NT2/D1 (cell line): ENCODE measurements around the gene FGG.
A peak's percentile ranks its signal among the peaks of the same experiment; 100 is the strongest.

Experiments used
- DNase-seq: peaks from one replicate; pipeline ENCODE4 v3.0.0-alpha.2; 2011; ENCODE audit warnings: low read depth, low spot score
- H3K27me3 ChIP-seq: 2 replicates; pipeline ENCODE4 v1.6.0; 2011; ENCODE audit warnings: mild to moderate bottlenecking; ENCODE audit not compliant: insufficient read length, insufficient read depth
- H3K36me3 ChIP-seq: 2 replicates; pipeline ENCODE4 v1.6.1; 2011; ENCODE audit warnings: mild to moderate bottlenecking, low read length, mixed read lengths; ENCODE audit not compliant: insufficient read depth, insufficient read length
- H3K4me1 ChIP-seq: 2 replicates; pipeline ENCODE4 v1.5.1; 2011; ENCODE audit not compliant: insufficient read depth, insufficient read length
- H3K4me3 ChIP-seq: 2 replicates; pipeline ENCODE4 v1.5.1; 2011; ENCODE audit warnings: low read depth; ENCODE audit not compliant: insufficient read length
- H3K9ac ChIP-seq: 2 replicates; pipeline ENCODE4 v1.6.0; 2011; ENCODE audit warnings: low read depth; ENCODE audit not compliant: insufficient read length
- H3K9me3 ChIP-seq: 2 replicates; pipeline ENCODE4 v1.5.1; 2011; ENCODE audit warnings: mild to moderate bottlenecking, low read length; ENCODE audit not compliant: insufficient read depth
- SUZ12 ChIP-seq: IDR thresholded peaks from 2 replicates; pipeline ENCODE4 v1.6.1; 2011; ENCODE audit not compliant: insufficient read length, insufficient read depth; ENCODE audit errors: extremely low read depth
- YY1 ChIP-seq: IDR thresholded peaks from 2 replicates; pipeline ENCODE4 v1.6.1; 2011; ENCODE audit not compliant: insufficient read length, insufficient read depth
- ZNF274 ChIP-seq: IDR thresholded peaks from 2 replicates; pipeline ENCODE4 v1.6.1; 2011; ENCODE audit warnings: mild to moderate bottlenecking, low read depth, low read length

The FGG gene

GRCh38 chr4:154631828-154632227 lies 19.4 kb upstream of the FGG start:
- no peak for DNase-seq
- H3K9me3 ChIP-seq = peaks cover 5% of the 10 kb centered on the region; the same call in 1 of the 2 replicates
- H3K4me1 ChIP-seq = no peaks in the 10 kb centered on the region
- H3K9ac ChIP-seq = no peak overlapping the region
- no peaks in the 10 kb centered on the region for H3K36me3 ChIP-seq
- no peak overlapping the region for H3K4me3 ChIP-seq
- H3K27me3 ChIP-seq = peaks cover 15% of the 10 kb centered on the region
- TF ChIP-seq ZNF274 (no peak), YY1 (no peak), SUZ12 (no peak)

- H3K4me3 ChIP-seq = no peak overlapping the region
- DNase-seq = no peak
- TF ChIP-seq SUZ12 (no peak), YY1 (no peak), ZNF274 (no peak)
- peaks cover 5% of the 10 kb centered on the region; the same call in 1 of the 2 replicates for H3K9me3 ChIP-seq
- H3K4me1 ChIP-seq = no peaks in the 10 kb centered on the region
- no peaks in the 10 kb centered on the region for H3K36me3 ChIP-seq
- H3K27me3 ChIP-seq = peaks cover 24% of the 10 kb centered on the region
- H3K9ac ChIP-seq = no peak overlapping the region
These were observed 17.9 kb upstream of the FGG start for GRCh38 chr4:154630324-154630723.

- TF ChIP-seq YY1 (no peak), SUZ12 (no peak), ZNF274 (no peak)
- peak; percentile 39 for DNase-seq
- peak overlapping the region; percentile 12 for H3K9ac ChIP-seq
- no peaks in the 10 kb centered on the region for H3K36me3 ChIP-seq
- peaks cover 5% of the 10 kb centered on the region; the same call in 1 of the 2 replicates for H3K9me3 ChIP-seq
- peaks cover 27% of the 10 kb centered on the region for H3K27me3 ChIP-seq
- H3K4me1 ChIP-seq = no peaks in the 10 kb centered on the region
- H3K4me3 ChIP-seq = peak overlapping the region; percentile 8
These were observed 14.5 kb upstream of the FGG start for GRCh38 chr4:154626793-154627484.

GRCh38 chr4:154625971-154626370 lies 13.5 kb upstream of the FGG start:
- peaks cover 5% of the 10 kb centered on the region; the same call in 1 of the 2 replicates for H3K9me3 ChIP-seq
- no peak for DNase-seq
- H3K9ac ChIP-seq = no peak overlapping the region
- TF ChIP-seq ZNF274 (no peak), YY1 (no peak), SUZ12 (no peak)
- H3K36me3 ChIP-seq = no peaks in the 10 kb centered on the region
- peaks cover 27% of the 10 kb centered on the region for H3K27me3 ChIP-seq
- no peak overlapping the region for H3K4me3 ChIP-seq
- H3K4me1 ChIP-seq = no peaks in the 10 kb centered on the region

- Histone ChIP-seq H3K9me3 (peaks cover 5% of the 10 kb centered on the region; the same call in 1 of the 2 replicates), H3K4me3 (no peak overlapping the region), H3K27me3 (peaks cover 27% of the 10 kb centered on the region), H3K36me3 (no peaks in the 10 kb centered on the region), H3K4me1 (no peaks in the 10 kb centered on the region), H3K9ac (no peak overlapping the region)
- TF ChIP-seq SUZ12 (no peak), ZNF274 (no peak), YY1 (no peak)
- DNase-seq = no peak
These were observed 11.5 kb upstream of the FGG start for GRCh38 chr4:154623995-154624394.

- no peaks in the 10 kb centered on the region for H3K36me3 ChIP-seq
- peaks cover 3% of the 10 kb centered on the region; the same call in 1 of the 2 replicates for H3K9me3 ChIP-seq
- no peaks in the 10 kb centered on the region for H3K4me1 ChIP-seq
- no peak overlapping the region for H3K4me3 ChIP-seq
- no peak overlapping the region for H3K9ac ChIP-seq
- no peak for DNase-seq
- no peak for TF ChIP-seq SUZ12
- TF ChIP-seq YY1 = no peak
- TF ChIP-seq ZNF274 = no peak
- peaks cover 27% of the 10 kb centered on the region for H3K27me3 ChIP-seq
These were observed 11.0 kb upstream of the FGG start for GRCh38 chr4:154623436-154623835.

- TF ChIP-seq SUZ12 (no peak), YY1 (no peak), ZNF274 (no peak)
- no peaks in the 10 kb centered on the region for H3K36me3 ChIP-seq
These were observed 10.1 kb upstream of the FGG start for GRCh38 chr4:154622598-154622997.

More at GRCh38 chr4:154622598-154622997, 10.1 kb upstream of the FGG start:
- Histone ChIP-seq H3K4me1 (no peaks in the 10 kb centered on the region), H3K27me3 (peaks cover 19% of the 10 kb centered on the region), H3K4me3 (no peak overlapping the region), H3K9me3 (no peaks in the 10 kb centered on the region), H3K9ac (no peak overlapping the region)
- no peak for DNase-seq
